Measurements from ENCODE around the gene SIGLEC15. TPM values are rescaled to one million over a fixed set of nuclear protein-coding genes. Genes with fewer than 3 reads are reported as not detected.

SIGLEC15 gene
- total RNA-seq, 1 donor from 2014 or later, result 0.26 TPM

- DNase-seq (ENCODE audit: low read depth), result no peak
- peak; percentile 32 for FAIRE-seq
- Histone ChIP-seq H3K36me3 (ENCODE audit: control insufficient read depth, insufficient read depth, low read length) (no peaks in the 10 kb centered on the region), H3K27me3 (ENCODE audit: control insufficient read depth, insufficient read depth, low read length) (peaks cover 6% of the 10 kb centered on the region), H3K4me3 (ENCODE audit: low read depth, low read length) (no peak overlapping the region)
- TF ChIP-seq CTCF (IDR thresholded peaks at IDR 0.05; ENCODE audit: insufficient read depth, low read length, severe bottlenecking), result no peak
These were observed 8.4 kb downstream of the SIGLEC15 start for GRCh38 chr18:45833846-45834245.

GRCh38 chr18:45834306-45834705, 8.8 kb downstream of the SIGLEC15 start:
- no peak for DNase-seq (ENCODE audit: low read depth)
- Histone ChIP-seq H3K27me3 (ENCODE audit: control insufficient read depth, insufficient read depth, low read length) (peaks cover 6% of the 10 kb centered on the region), H3K36me3 (ENCODE audit: control insufficient read depth, insufficient read depth, low read length) (no peaks in the 10 kb centered on the region), H3K4me3 (ENCODE audit: low read depth, low read length) (no peak overlapping the region)
- TF ChIP-seq CTCF (IDR thresholded peaks at IDR 0.05; ENCODE audit: insufficient read depth, low read length, severe bottlenecking), result no peak
- FAIRE-seq, result peak; percentile 89

GRCh38 chr18:45835057-45835636, 9.7 kb downstream of the SIGLEC15 start:
- FAIRE-seq (no peak), DNase-seq (ENCODE audit: low read depth) (no peak)
- TF ChIP-seq CTCF (IDR thresholded peaks at IDR 0.05; ENCODE audit: insufficient read depth, low read length, severe bottlenecking), result no peak
- Histone ChIP-seq H3K27me3 (ENCODE audit: control insufficient read depth, insufficient read depth, low read length) (peaks cover 6% of the 10 kb centered on the region), H3K4me3 (ENCODE audit: low read depth, low read length) (no peak overlapping the region), H3K36me3 (ENCODE audit: control insufficient read depth, insufficient read depth, low read length) (no peaks in the 10 kb centered on the region)

- DNase-seq (ENCODE audit: low read depth) (no peak), FAIRE-seq (no peak)
- TF ChIP-seq CTCF (IDR thresholded peaks at IDR 0.05; ENCODE audit: insufficient read depth, low read length, severe bottlenecking), result no peak
- Histone ChIP-seq H3K27me3 (ENCODE audit: control insufficient read depth, insufficient read depth, low read length) (peaks cover 6% of the 10 kb centered on the region), H3K4me3 (ENCODE audit: low read depth, low read length) (no peak overlapping the region), H3K36me3 (ENCODE audit: control insufficient read depth, insufficient read depth, low read length) (no peaks in the 10 kb centered on the region)
These were observed 11.0 kb downstream of the SIGLEC15 start for GRCh38 chr18:45836242-45837205.

- H3K4me3 ChIP-seq (ENCODE audit: low read depth, low read length), result peak overlapping the region; percentile 25
- DNase-seq (ENCODE audit: low read depth) (peak; percentile 44), FAIRE-seq (no peak)
- H3K27me3 ChIP-seq (ENCODE audit: control insufficient read depth, insufficient read depth, low read length), result peaks cover 6% of the 10 kb centered on the region
- no peaks in the 10 kb centered on the region for H3K36me3 ChIP-seq (ENCODE audit: control insufficient read depth, insufficient read depth, low read length)
- TF ChIP-seq CTCF (IDR thresholded peaks at IDR 0.05; ENCODE audit: insufficient read depth, low read length, severe bottlenecking), result peak; percentile 59
These were observed 12.0 kb downstream of the SIGLEC15 start for GRCh38 chr18:45837283-45838070.

Measured in bronchial epithelial cell (primary cell).